ENCODE measurements around the gene DNAJC7.
"Not testable (repeated sequence)": the region's sequence is repeated elsewhere in the genome, so short reads cannot be mapped to it uniquely, and the experiment has no call there.

DNAJC7 gene

DNA sequence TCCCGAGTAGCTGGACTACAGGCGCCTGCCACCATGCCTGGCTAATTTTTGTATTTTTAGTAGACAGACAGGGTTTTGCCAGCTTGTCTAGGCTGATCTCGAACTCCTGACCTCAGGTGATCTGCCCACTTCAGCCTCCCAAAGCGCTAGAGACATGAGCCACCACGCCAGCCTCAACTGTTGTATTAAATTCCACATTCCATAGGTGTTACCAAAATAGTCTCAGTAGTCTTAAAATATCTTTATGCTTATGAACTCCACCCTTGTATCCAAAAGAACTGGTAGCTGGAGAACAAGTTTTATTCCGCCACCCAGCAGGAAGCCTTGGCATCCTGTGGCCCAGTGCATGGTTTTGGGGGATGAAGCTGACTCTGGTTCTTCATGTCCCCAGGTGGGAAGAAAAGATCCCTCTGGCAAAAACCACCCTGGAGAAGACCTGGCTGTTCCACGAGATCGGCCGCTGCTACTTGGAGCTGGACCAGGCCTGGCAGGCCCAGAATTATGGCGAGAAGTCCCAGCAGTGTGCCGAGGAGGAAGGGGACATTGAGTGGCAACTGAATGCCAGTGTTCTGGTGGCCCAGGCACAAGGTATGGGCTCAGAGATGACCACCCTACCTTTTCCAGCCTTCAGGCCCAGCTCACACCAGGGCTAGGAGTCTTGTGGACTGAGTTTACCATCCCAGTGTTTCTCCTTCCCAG, 68.3 kb downstream of the DNAJC7 start:
- no peak for DNase-seq

GRCh38 chr17:41944943-41945342, 72.3 kb downstream of the DNAJC7 start:
- DNase-seq: no peak

DNA sequence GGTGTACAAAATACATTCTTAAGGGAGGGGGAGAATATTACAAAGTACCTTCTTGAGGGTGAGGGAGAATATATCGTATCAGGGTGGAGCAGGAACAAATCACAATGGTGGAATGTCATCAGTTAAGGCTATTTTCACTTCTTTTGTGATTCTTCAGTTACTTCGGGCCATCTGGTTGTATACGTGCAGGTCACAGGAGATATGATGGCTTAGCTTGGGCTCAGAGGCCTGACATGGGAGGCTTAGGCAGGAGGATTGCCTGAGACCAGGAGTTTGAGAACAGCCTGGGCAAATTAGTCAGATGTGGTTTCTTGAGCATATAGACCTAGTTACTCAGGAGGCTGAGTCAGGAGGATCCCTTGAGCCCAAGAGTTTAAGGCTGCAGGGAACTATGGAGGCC, 73.7 kb downstream of the DNAJC7 start:
- DNase-seq: no peak

DNA sequence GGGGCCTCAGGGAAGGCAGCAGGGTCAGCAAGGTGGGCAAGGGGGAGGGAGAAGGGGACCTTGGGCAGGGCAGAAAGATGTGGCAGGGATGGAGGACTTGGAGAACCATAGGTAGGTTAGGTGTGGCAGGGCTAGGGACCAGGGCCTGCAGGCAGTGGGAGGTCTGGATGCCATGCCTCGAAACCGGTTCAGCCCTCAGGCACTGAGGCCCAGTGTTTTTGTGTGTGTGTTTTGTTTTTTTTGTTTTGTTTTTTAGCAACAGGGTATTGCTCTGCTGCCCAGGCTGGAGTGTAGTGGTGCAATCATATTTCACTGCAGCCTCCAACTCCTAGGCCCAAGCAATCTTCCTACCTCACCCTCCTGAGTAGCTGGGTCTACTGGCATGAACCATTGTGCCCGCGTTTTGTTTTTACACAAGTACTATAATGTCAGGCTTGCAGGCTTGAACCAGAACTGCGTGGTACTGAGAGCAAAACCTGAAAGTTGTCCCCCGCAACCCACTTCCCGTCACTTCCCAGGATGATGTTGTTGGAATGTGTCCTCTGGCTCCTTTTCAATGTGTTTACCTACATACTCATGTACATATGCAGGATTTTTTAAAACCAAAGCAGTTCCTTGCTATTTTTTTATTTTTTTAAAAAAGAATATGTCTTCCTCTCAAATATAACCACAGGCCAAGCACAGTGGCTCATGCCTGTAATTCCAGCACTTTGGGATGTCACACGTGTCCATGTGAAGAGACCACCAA, 74.4 kb downstream of the DNAJC7 start:
- DNase-seq: no peak

DNA sequence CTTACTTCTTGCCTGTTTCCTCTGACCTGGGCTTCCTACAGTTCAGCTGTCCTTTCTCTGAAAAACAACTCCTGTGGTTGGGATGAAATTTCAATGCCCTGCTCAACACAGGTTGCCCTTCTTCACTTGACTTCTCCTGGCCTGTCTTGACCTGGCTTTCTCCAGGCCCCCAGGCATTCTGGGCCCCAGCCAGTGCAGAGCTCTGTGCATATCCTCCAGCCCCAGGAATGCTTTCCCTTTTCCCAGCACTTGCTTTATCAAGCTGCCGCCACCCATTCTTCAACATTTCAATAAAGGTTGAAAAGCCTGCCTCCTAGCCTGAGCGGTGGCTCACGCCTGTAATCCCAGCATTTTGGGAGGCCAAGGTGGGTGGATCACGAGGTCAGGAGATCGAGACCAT, 76.1 kb downstream of the DNAJC7 start:
- no peak for DNase-seq

DNA sequence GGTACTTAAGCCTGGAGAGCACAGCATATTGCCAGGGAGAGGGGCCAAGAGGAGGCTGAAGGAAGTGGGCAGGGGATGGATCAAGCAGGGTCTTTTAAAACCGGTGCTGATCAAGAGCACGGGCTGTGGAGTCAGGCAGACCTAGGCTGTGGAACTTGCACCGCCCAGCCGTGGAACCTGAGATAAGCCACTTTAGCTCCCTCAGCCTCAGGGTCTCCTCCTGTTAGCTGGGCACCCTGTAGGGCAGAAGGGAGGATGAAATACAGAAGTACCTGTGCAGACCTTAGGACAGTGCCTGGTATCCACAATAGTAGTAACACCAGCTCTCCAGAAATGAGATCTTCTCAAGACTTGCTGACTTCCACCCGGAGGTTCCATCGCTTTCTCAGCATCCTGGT, 77.5 kb downstream of the DNAJC7 start:
- no peak for DNase-seq

DNA sequence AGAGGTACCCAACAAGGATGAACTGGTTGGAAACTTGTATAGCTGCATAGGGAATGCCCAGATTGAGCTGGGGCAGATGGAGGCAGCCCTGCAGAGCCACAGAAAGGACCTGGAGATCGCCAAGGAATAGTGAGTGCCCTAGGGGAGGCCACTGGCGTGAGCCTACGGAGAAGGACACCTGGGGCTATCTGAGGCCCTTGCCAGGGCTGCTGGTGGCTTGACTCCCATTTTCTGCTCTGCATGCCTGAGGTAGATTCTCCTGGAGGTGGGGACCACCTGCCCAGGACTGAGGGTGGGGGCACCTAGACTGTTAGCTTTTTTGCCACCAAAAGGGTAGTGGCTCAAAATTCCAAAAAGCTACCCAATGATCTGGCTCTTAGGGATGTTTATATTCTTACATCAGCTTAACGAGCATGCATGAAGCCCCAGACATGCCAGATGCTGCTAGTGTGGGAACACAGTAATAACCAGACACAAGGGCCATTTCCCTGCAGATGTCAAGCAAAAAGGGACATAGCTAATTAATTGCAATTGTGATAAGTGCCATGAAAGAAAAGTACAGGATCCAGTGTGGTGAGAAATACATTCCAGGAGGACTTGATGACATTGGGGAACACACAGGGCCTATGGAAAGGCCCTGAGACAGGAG, 78.1 kb downstream of the DNAJC7 start:
- DNase-seq: no peak

GRCh38 chr17:41937970-41938954, 79.0 kb downstream of the DNAJC7 start:
- DNase-seq: peak; percentile 34

GRCh38 chr17:41935641-41936040, 81.6 kb downstream of the DNAJC7 start:
- DNase-seq: no peak

DNA sequence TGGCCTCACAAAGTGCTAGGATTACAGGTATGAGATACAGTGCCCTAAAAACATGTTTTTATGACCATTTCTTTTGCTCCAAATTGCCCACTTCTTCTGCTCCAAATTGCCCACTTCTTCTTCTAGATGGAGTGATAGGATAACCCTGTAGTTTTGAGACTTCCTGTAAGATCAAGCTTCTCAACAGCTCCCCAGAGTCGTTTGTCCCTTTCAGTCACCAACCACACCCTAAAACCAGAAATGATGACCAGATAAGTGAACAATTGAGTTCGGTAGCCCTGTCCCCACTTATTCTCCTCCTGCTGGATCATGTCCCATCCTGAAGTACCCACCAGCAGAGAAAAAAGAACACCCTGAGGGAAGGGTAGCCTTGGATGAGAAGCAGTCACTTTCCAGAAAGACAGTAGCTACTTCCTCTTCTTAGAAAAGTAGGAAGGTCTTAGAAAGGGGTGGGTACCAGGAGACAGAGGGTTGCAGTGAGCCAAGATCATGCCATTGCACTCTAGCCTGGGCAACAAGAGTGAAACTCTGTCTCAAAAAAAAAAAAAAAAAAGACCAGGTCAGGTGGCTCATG, 84.3 kb downstream of the DNAJC7 start:
- DNase-seq: peak; percentile 68

GRCh38 chr17:41931715-41932114, 85.5 kb downstream of the DNAJC7 start:
- DNase-seq: not testable (repeated sequence)

DNA sequence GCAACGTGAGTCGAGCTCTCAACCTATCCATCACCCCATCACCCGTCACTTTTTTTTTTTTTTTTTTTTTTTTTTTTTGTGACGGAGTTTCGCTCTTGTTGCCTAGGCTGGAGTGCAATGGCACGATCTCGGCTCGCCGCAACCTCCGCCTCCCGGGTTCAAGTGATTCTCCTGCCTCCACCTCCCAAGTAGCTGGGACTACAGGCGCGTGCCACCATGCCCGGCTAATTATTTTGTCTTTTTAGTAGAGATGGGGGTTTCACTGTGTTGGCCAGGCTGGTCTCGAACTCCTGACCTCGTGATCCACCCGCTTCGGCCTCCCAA, 86.4 kb downstream of the DNAJC7 start:
- not testable (repeated sequence) for DNase-seq

- DNase-seq: peak; percentile 97
Observed at GRCh38 chr17:41930009-41930832, 87.0 kb downstream of the DNAJC7 start, which contains the start of gene ODAD4. TSS of gene ODAD4 (plus strand) at chr17:41930617. CDS start at chr17:41930724, 107 bp downstream.

DNA sequence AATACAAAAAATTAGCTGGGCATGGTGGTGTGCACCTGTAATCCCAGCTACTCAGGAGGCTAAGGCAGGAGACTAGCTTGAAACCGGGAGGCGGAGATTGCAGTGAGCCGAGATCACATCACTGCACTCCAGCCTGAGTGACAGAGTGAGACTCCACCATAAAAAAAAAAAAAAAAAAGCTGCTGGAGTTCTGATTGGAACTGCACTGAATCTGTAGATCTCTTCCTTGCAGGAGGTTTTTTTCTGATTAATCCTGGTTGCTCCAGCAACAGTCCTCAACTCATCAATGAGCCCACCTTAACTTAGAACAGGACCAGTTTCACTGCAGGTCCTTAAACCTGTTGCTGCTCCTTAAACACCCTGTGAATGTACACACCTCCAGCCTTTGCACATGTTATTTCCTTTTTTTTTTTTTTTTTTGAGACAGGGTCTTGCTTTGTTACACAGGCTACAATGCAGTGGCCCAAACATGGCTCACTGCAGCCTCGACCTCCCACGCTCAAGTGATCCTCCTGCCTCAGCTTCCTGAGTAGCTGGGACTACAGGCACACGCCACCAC, 88.5 kb downstream of the DNAJC7 start:
- DNase-seq: no peak

Data from RPMI8226 (cell line).